Neural cell (in vitro differentiated cells): ENCODE results near the gene RIMS1.

Experiments
- EP300 ChIP-seq: fragments of 450-650 bp; conservative IDR thresholded peaks from 2 replicates; pipeline ENCODE4 v1.6.1; 2014; ENCODE audit warnings: antibody characterized with exemption, mild to moderate bottlenecking, moderate library complexity; ENCODE audit not compliant: poor library complexity, severe bottlenecking
- EZH2 ChIP-seq: fragments of 200-600, 300-800 bp; shearing (Covaris generic), sonication (generic); IDR thresholded peaks from 2 replicates; pipeline ENCODE4 v1.6.1; 2014; ENCODE audit warnings: antibody characterized with exemption, low read length, borderline replicate concordance, mild to moderate bottlenecking; ENCODE audit not compliant: insufficient read depth, poor library complexity, severe bottlenecking
- MXI1 ChIP-seq: fragments of 450-650 bp; conservative IDR thresholded peaks from 2 replicates; pipeline ENCODE4 v1.6.1; 2014; ENCODE audit warnings: antibody characterized with exemption, mild to moderate bottlenecking; ENCODE audit not compliant: poor library complexity, severe bottlenecking
- POLR2AphosphoS5 ChIP-seq: IDR thresholded peaks from 2 replicates; pipeline ENCODE4 v1.6.1; 2012
- RAD21 ChIP-seq: fragments of 450-650 bp; conservative IDR thresholded peaks from 2 replicates; pipeline ENCODE4 v1.6.1; 2014; ENCODE audit warnings: antibody characterized with exemption, mild to moderate bottlenecking, moderate library complexity
- SMC3 ChIP-seq: fragments of 450-650 bp; conservative IDR thresholded peaks from 2 replicates; pipeline ENCODE4 v1.6.1; 2014; ENCODE audit warnings: antibody characterized with exemption, mild to moderate bottlenecking, moderate library complexity; ENCODE audit not compliant: poor library complexity
- TAF1 ChIP-seq: IDR thresholded peaks from 2 replicates; pipeline ENCODE4 v1.6.1; 2012; ENCODE audit warnings: low read depth
- TF ChIP-seq, protein P1 (sequence below): fragments of 450-650 bp; IDR thresholded peaks from 2 replicates; pipeline ENCODE4 v1.5.1; 2014; ENCODE audit warnings: antibody characterized with exemption, mild to moderate bottlenecking, moderate library complexity; ENCODE audit not compliant: poor library complexity, severe bottlenecking

DNA sequence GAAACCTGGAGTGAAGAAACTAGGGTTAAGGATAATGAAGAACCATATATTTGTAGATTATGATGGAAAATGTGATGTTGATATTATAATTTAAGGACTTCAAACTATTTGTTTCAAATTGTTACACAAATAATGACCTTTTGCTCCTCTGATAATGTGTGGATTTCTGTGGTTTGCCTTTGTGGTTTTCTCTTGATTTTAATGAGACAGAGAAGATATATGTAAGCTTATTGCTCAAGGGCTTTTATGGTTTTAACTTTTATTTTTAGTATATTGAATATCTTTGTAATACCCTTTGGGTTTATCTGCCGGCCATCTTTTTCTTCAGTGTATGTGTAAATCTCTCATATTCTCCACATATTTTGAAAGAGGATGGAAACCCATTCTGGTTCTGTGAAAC, 362.3 kb downstream of the RIMS1 start:
- TF ChIP-seq, protein P1, sequence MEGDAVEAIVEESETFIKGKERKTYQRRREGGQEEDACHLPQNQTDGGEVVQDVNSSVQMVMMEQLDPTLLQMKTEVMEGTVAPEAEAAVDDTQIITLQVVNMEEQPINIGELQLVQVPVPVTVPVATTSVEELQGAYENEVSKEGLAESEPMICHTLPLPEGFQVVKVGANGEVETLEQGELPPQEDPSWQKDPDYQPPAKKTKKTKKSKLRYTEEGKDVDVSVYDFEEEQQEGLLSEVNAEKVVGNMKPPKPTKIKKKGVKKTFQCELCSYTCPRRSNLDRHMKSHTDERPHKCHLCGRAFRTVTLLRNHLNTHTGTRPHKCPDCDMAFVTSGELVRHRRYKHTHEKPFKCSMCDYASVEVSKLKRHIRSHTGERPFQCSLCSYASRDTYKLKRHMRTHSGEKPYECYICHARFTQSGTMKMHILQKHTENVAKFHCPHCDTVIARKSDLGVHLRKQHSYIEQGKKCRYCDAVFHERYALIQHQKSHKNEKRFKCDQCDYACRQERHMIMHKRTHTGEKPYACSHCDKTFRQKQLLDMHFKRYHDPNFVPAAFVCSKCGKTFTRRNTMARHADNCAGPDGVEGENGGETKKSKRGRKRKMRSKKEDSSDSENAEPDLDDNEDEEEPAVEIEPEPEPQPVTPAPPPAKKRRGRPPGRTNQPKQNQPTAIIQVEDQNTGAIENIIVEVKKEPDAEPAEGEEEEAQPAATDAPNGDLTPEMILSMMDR, result no peak
- no peak for TF ChIP-seq RAD21
- no peak for TF ChIP-seq EZH2
- TF ChIP-seq EP300, result no peak
- TF ChIP-seq POLR2AphosphoS5, result no peak
- no peak for TF ChIP-seq SMC3
- no peak for TF ChIP-seq TAF1
- TF ChIP-seq MXI1, result no peak
